ENCODE data around the gene NMNAT2.

The NMNAT2 gene

DNA sequence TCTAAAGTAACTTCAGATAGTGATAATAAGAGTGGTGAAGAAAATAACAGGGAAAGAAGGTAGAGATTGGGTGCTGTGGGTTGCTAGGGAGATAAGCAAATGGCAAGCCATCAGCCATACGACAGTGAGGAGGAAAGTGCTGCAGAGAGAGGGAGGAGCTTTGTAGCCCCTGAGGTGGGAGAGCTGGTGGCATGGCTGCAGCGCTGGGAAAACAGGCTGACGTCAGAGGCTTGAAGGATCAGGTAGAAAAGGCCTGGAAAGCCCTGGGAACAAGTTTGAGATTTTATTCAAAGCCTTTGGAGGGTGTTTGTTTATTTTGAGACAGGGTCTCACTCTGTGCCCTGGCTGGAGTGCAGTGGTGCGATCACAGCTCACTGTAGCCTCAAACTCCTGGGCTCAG is 109.5 kb downstream of the NMNAT2 start:
- no peak for DNase-seq

DNA sequence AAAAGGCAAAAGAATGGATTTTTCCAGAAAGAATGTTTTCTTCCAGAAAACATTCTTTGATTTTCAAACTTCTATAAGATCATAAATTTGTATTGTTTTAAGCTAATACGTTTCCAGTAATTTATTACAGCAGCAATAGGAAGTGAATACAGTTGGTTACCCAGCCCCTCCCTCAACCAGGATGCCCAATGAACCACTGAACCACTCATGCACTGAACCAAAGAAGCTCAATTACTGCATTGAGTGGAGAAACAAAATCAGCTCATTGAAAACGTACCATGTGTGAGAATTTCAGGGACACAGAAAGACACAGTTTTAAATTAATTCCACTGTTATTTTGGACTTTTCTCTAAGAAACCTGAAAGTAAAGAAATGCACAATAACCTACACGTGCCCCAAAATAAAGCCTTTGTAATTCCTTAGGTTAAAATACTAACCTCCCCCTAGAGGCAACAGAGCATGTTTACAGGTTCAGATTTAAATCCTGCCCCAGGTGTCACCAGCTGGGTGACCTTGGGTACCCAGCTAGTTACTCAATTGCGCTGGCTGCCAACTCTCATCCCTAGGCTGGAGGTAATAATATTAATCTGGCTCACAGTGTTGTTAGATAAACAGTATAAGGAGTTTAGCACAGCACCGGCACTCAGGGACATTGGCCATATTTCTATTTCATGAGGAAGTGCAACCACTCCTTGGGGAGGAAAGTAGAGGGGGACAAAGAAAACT is 111.7 kb downstream of the NMNAT2 start:
- no peak for DNase-seq

GRCh38 chr1:183304440-183305107 is 113.6 kb downstream of the NMNAT2 start:
- no peak for DNase-seq

- DNase-seq: no peak
These were observed 114.3 kb downstream of the NMNAT2 start for GRCh38 chr1:183303901-183304300.

GRCh38 chr1:183303323-183303645 is 114.9 kb downstream of the NMNAT2 start:
- no peak for DNase-seq

DNA sequence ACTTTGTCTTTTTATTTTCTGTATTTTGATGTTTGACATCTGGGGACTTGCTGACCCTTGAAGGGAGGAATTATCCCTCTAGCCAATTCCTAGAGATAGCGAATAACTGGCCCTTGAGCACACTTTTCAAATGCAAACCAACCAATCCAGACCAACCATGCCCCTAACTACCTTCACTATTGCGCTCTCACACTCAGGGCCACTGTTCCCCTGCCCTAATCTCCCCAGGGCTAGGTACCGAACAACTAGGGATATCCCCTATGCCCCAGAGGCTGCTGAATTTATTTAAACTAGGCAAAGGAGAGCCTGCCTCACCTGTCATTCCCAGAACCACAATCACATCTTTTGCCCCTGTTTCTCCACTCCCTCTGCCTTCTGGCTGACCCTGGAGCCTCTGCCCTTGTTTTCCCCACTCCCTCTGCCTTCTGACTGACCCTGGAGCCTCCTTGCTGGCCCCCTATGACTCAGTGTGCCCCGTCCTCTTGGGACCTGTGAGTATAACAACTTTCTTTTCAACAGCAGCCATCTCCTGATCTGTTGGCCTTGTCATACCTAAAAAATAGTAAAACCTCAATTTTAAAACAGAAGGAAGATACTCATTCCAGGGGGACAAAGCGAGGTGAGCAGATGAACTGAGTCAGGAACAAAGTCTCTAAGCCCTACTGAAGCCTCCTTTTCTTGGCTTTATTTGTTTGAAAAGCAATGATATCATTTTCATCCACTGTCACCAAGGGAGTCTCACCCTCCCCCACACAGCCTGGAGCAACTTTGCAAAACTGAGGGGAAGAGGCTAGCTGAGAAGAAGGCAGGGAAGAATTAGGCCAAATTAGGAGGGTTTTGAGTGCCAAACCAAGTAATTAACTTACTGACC is 115.5 kb downstream of the NMNAT2 start:
- DNase-seq: no peak

DNA sequence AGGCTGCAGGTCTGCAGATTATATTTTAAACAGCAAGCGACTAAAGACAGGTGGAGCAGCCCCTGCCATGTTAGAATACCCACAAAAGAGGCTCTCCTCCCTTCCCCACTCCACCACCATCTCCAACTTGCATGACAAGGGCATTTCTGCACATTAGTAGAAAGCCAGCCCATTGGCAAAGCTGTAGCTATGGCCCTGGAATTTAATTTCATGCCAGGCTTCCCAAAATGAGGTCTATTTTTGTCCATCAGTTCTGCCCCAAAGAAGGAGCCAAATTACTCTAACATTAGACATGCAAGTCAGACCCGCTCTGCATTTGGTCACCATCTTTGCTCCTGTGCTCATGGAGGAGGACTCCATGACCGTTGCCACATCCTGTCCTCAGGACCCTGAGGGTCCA is 116.9 kb downstream of the NMNAT2 start:
- no peak for DNase-seq

DNA sequence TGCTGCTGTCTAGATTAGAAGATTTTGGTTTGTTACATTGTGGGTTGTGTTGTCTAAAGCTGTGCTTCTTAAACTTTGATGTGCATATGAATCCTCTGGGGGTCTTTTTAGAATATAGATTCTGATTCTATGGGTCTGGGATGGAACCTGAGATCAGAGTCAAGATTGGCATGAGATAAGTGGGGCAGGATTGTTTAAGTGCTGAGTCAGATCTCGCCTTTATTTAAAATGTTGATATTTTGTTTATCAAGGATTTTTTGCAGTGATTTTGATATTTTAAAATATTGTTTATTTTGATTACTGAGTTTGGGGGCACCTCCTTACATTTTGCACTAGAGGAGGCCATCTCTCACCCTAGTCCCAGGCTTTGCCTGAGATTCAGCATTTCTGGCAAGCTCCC is 117.4 kb downstream of the NMNAT2 start:
- DNase-seq: no peak

DNA sequence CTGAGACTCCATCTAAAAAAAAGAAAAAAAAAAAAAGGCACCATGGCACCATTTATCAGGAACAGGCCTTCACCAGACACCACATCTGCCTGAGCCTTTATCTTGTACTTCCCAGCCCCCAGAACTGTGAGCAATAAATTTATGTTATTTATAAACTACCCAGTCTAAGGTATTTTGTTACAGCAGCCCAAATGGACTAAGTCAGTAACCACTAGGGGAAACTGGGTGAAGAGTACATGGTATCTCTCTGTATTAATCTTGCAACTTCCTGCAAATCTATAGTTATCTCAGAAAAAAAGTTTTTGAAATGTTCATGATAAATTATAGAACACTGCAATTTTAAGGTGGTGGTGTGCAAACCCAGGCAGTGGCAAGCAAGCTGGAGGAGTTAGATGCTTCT is 117.8 kb downstream of the NMNAT2 start:
- DNase-seq: no peak

DNA sequence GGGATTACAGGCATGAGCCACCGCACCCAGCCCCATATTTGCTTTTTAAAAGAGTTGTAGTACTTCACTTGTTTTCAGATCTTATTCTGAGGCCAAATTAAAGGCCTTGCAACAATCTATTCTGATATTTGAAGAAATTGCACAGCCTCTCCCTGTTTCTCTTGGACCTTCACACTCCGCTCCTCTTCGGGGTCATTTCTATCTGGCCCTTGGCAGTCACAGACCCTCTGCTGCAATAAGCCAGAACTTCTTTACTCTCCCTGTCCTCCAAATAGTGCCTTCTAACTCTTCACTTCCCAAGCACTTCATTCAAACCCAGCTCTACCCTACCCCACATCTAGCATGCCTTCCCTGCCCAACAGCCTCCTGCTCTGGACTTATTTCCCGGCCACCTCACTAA is 121.4 kb downstream of the NMNAT2 start:
- no peak for DNase-seq

DNA sequence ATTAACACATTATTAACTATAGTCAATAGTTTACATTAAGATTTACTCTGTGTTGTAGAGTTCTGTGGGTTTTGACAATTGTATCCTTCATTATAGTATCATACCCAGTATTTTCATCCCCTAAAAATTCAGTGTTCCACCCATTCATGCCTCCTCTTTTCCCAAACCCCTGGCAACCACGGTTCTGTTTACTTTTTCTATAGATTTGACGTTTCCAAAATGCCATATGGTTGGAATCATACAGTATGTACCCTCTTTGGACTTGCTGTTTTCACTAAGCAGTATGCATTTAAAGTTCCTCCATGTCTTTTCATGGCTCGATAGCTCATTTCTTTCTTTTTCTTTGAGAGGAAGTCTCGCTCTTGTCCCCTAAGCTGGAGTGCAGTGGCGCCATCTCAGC is 122.7 kb downstream of the NMNAT2 start:
- no peak for DNase-seq

GRCh38 chr1:183293876-183294275 is 124.3 kb downstream of the NMNAT2 start:
- DNase-seq: no peak

DNA sequence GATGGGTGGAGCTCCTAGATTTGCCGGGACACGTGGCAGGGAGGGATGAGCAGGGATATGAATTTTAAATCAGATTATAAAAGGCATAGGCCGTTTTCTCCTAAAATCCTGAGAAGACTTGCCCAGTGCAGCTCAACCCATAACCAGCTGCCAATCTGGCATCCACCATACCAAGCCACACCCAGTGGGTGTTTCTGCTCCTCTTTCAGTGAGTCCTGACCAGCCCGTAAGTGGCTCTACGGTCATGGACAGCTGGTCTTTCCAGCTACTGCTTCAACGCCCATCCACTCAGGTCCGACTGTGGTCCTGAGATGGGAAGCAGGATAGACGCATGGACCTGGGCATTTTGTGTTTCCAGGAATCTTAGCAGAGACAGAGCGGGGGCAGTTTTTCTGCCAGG is 124.9 kb downstream of the NMNAT2 start:
- DNase-seq: no peak

- DNase-seq: no peak
These were observed 126.2 kb downstream of the NMNAT2 start for GRCh38 chr1:183291802-183292514.

GRCh38 chr1:183291216-183291762 is 126.9 kb downstream of the NMNAT2 start:
- DNase-seq: no peak

- no peak for DNase-seq
These were observed 127.6 kb downstream of the NMNAT2 start for GRCh38 chr1:183290628-183291027.

- no peak for DNase-seq
These were observed 129.1 kb downstream of the NMNAT2 start for GRCh38 chr1:183289051-183289496.

DNA sequence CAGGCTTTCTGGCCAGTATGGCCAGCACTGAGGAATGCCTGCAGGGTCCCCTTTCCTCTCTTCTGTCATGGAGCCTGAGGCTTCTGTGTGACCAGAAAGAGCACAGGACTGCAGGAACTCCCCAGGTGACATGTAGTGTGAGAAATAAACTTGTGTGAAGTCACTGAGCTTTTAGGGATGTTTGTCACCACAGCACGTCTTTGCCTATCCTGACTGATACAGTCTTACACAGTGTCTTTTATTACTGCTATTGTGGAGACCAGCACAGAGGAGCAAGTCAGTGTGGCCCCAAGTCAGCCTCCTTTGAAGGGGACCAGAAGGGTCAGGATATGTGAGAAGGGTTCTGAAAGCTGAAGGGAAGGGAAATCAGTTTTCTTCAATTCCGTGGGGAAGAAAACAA is 129.6 kb downstream of the NMNAT2 start:
- DNase-seq: no peak

GRCh38 chr1:183287191-183287675 is 130.9 kb downstream of the NMNAT2 start:
- no peak for DNase-seq

GRCh38 chr1:183285746-183286145 is 132.4 kb downstream of the NMNAT2 start:
- no peak for DNase-seq

GRCh38 chr1:183285256-183285655 is 132.9 kb downstream of the NMNAT2 start:
- no peak for DNase-seq

- no peak for DNase-seq
These were observed 134.1 kb downstream of the NMNAT2 start for GRCh38 chr1:183284086-183284485.

- DNase-seq: no peak
These were observed 134.9 kb downstream of the NMNAT2 start for GRCh38 chr1:183283286-183283685.

Data from CD4-positive, alpha-beta T cell treated with Interleukin-15 for 1 hour (primary cell).